K562 (cell line): Measurements from ENCODE around the gene HYI. TPM values are rescaled to one million over a fixed set of nuclear protein-coding genes. Genes with fewer than 3 reads are reported as not detected.

ENCODE experiments used
- ATAC-seq: fragments of 200-7000 bp; cut with Tn5 transposase; 3 replicates; pipeline ENCODE4 v1.9.1; 2020; ENCODE audit warnings: moderate library complexity
- BruUV-seq: library from RNA; stranded (reverse); fragments of 400-500 nt; replicated peaks from 2 replicates; lab custom pipeline; 2021; lab: Mats Ljungman, UMichigan
- CTCF ChIA-PET: fragments of 300-600 bp; formaldehyde crosslinking; extraction: SDS; loops from one replicate; lab custom pipeline; 2021; ENCODE audit warnings: low intra/inter-chr PET ratio; lab: Yijun Ruan, JAX
- POLR2A ChIA-PET: fragments of 300-600, 350-650 bp; sonication (Branson Sonifier 250); formaldehyde crosslinking; extraction: SDS; loops from one replicate; lab custom pipeline; 2021; ENCODE audit warnings: antibody characterized with exemption, inconsistent platforms; lab: Yijun Ruan, JAX
- DNase-seq, 4 experiments: peaks; one replicate each; pipeline versions ENCODE4 v3.0.0 to v3.0.0-alpha.2; 2011 to 2018; ENCODE audit warnings: low spot score in 3 of 4, mixed read lengths in 3 of 4; ENCODE audit errors: extremely low read depth in 1 of 4
- FAIRE-seq: peaks from 2 replicates; lab custom pipeline; 2011; peaks lifted over from hg19 to GRCh38; lab: Jason Lieb, UNC
- H2AFZ ChIP-seq: 2 replicates; pipeline ENCODE4 v1.6.0; 2011; ENCODE audit warnings: low read depth, low read length, control low read depth, inconsistent platforms
- H3K27ac ChIP-seq: fragments of 200-600 bp; 3 replicates; pipeline ENCODE4 v1.8.0; 2011; ENCODE audit warnings: low read depth, mild to moderate bottlenecking, control low read depth, inconsistent platforms, low read length, moderate library complexity, mixed read lengths; ENCODE audit errors: extremely low read depth
- H3K27me3 ChIP-seq, 2 experiments: fragments of 300-600 bp in 1 of 2; 2 replicates in 1 of 2; 3 replicates in 1 of 2; pipeline versions ENCODE4 v1.6.0 to v1.8.0; 2011; ENCODE audit warnings: inconsistent platforms in 2 of 2, low read length in 2 of 2, mild to moderate bottlenecking in 1 of 2, mixed read lengths in 1 of 2, moderate library complexity in 1 of 2; ENCODE audit not compliant: control insufficient read depth in 2 of 2, insufficient read depth in 2 of 2
- H3K36me3 ChIP-seq: fragments of 300-600 bp; 3 replicates; pipeline ENCODE4 v1.8.0; 2011; ENCODE audit warnings: mild to moderate bottlenecking, low read length, inconsistent platforms; ENCODE audit not compliant: control insufficient read depth, insufficient read depth
- H3K4me1 ChIP-seq, 2 experiments: fragments of 200-600 bp in 1 of 2; replicated peaks in 1 of 2; 2 replicates in 1 of 2; 3 replicates in 1 of 2; pipeline versions ENCODE4 v1.5.1 to v1.8.0; 2011; ENCODE audit warnings: inconsistent platforms in 2 of 2, low read length in 2 of 2, mild to moderate bottlenecking in 1 of 2, mixed read lengths in 1 of 2, moderate library complexity in 1 of 2; ENCODE audit not compliant: control insufficient read depth in 2 of 2, insufficient read depth in 2 of 2
- H3K4me2 ChIP-seq: 2 replicates; pipeline ENCODE4 v1.6.1; 2011; ENCODE audit warnings: low read length, control low read depth, inconsistent platforms, mixed read lengths; ENCODE audit not compliant: insufficient read depth
- H3K4me3 ChIP-seq: fragments of 200-600 bp; sonication (generic), shearing (Covaris generic); 2 replicates; pipeline ENCODE4 v1.5.1; 2016; ENCODE audit warnings: control low read depth, inconsistent platforms
- H3K79me2 ChIP-seq: fragments of 200-600 bp; 3 replicates; pipeline ENCODE4 v1.8.0; 2011; ENCODE audit warnings: low read length, inconsistent platforms; ENCODE audit not compliant: control insufficient read depth, insufficient read depth
- H3K9ac ChIP-seq, 2 experiments: 2 replicates each; pipeline versions ENCODE4 v1.6.0 to v1.6.1; 2011; ENCODE audit warnings: low read depth in 2 of 2, low read length in 2 of 2, control low read depth in 1 of 2, inconsistent platforms in 1 of 2, mild to moderate bottlenecking in 1 of 2, mixed read lengths in 1 of 2; ENCODE audit not compliant: insufficient read depth in 1 of 2
- H3K9me1 ChIP-seq: one replicate; pipeline ENCODE4 v1.6.0; 2011; ENCODE audit warnings: inconsistent platforms, mild to moderate bottlenecking, low read length, moderate library complexity; ENCODE audit not compliant: control insufficient read depth, insufficient read depth
- H3K9me3 ChIP-seq: replicated peaks from 2 replicates; pipeline ENCODE4 v1.5.1; 2011; ENCODE audit warnings: low read depth, low read length, inconsistent platforms; ENCODE audit not compliant: control insufficient read depth, insufficient read depth
- H4K20me1 ChIP-seq: replicated peaks from 2 replicates; pipeline ENCODE4 v1.6.1; 2011; ENCODE audit warnings: low read length, inconsistent platforms, mixed read lengths; ENCODE audit not compliant: control insufficient read depth, insufficient read depth
- AFF4 ChIP-seq: sonication (generic); formaldehyde crosslinking; IDR thresholded peaks from 2 replicates; pipeline ENCODE4 v1.8.0; 2023; ENCODE audit warnings: mild to moderate bottlenecking, missing genetic modification reagents
- CC2D1A ChIP-seq: fragments of 450-650 bp; IDR thresholded peaks from 2 replicates; pipeline ENCODE4 v1.6.1; 2017; ENCODE audit warnings: mild to moderate bottlenecking
- E2F1 ChIP-seq: sonication (generic); formaldehyde crosslinking; IDR thresholded peaks from 2 replicates; pipeline ENCODE4 v1.8.1; 2023; ENCODE audit warnings: mild to moderate bottlenecking, missing genetic modification reagents, moderate library complexity
- ELK1 ChIP-seq: sonication (generic); formaldehyde crosslinking; IDR thresholded peaks from 2 replicates; pipeline ENCODE4 v1.8.1; 2022; ENCODE audit warnings: missing genetic modification reagents
- HDGF ChIP-seq: fragments of 450-650 bp; IDR thresholded peaks from 2 replicates; pipeline ENCODE4 v1.6.1; 2016
- MCM7 ChIP-seq, 2 experiments: fragments of 450-650 bp; IDR thresholded peaks; 2 replicates each; pipeline ENCODE4 v1.6.1; 2016 to 2018
- MEIS2 ChIP-seq: fragments of 450-650 bp; IDR thresholded peaks from 2 replicates; pipeline ENCODE4 v1.6.1; 2014; ENCODE audit warnings: mild to moderate bottlenecking; ENCODE audit not compliant: partially characterized antibody
- POLR3G ChIP-seq: IDR thresholded peaks from 2 replicates; pipeline ENCODE4 v1.6.1; 2011; ENCODE audit not compliant: insufficient read length, insufficient replicate concordance; ENCODE audit errors: extremely low read depth
- ZBTB8A ChIP-seq: fragments of 450-650 bp; IDR thresholded peaks from 2 replicates; pipeline ENCODE4 v1.6.1; 2018; ENCODE audit warnings: mild to moderate bottlenecking, moderate library complexity; ENCODE audit not compliant: partially characterized antibody
- ZNF277 ChIP-seq: fragments of 250-450 bp; sonication (Bioruptor Pico); IDR thresholded peaks from 2 replicates; pipeline ENCODE4 v1.8.0; 2022; ENCODE audit warnings: inconsistent platforms, mild to moderate bottlenecking, moderate library complexity, borderline replicate concordance
- ZNF282 ChIP-seq: sonication (generic); formaldehyde crosslinking; IDR thresholded peaks from 2 replicates; pipeline ENCODE4 v1.8.1; 2023; ENCODE audit warnings: missing genetic modification reagents
- ZNF3 ChIP-seq: fragments of 250-450 bp; sonication (Bioruptor Pico); IDR thresholded peaks from 2 replicates; pipeline ENCODE4 v1.5.0; 2021; ENCODE audit warnings: mild to moderate bottlenecking, moderate library complexity
- ZNF316 ChIP-seq: fragments of 450-650 bp; IDR thresholded peaks from 2 replicates; pipeline ENCODE4 v1.6.1; 2016
- ZNF444 ChIP-seq: fragments of 250-450 bp; sonication (Bioruptor Pico); IDR thresholded peaks from 2 replicates; pipeline ENCODE4 v1.4.0; 2020; ENCODE audit warnings: mild to moderate bottlenecking, moderate library complexity
- ZNF551 ChIP-seq: fragments of 250-450 bp; sonication (Bioruptor Pico); IDR thresholded peaks from 2 replicates; pipeline ENCODE4 v1.5.0; 2021; ENCODE audit warnings: mild to moderate bottlenecking, moderate library complexity
- ZNF717 ChIP-seq: fragments of 250-450 bp; sonication (Bioruptor Pico); IDR thresholded peaks from 2 replicates; pipeline ENCODE4 v1.5.0; 2021
- WGBS: fragments of 100-300 bp; shearing (Covaris generic); methylation state at CpG from one replicate; pipeline ENCODE4 v1.1.6; 2016; ENCODE audit warnings: low coverage, mixed read lengths; ENCODE audit not compliant: insufficient coverage; ENCODE audit errors: missing lambda C conversion rate; 5-methylcytosine and 5-hydroxymethylcytosine counted together
- in situ Hi-C: fragments of 300-500 bp; cut with MboI; formaldehyde crosslinking; loops from 4 replicates; pipeline ENCODE4 v1.15.0; 2018; ENCODE audit warnings: inconsistent platforms, mixed read lengths
- intact Hi-C: fragments of 100-400 bp; cut with micrococcal nuclease; formaldehyde crosslinking; loops from 2 replicates; pipeline ENCODE4 v1.14.2; 2022
- polyA plus RNA-seq, 8 experiments: library from polyadenylated mRNA; depleted of rRNA in 4 of 8; stranded (reverse) in 5 of 8; unstranded in 3 of 8; fragments of >200 nt; fragmentation: Nextera tagmentation in 2 of 8; fragmentation: Illumina TruSeq in 1 of 8; extraction: Ambion mirVana in 2 of 8; extraction: Trizol in 1 of 8; gene quantifications; 2 replicates each; pipeline versions ENCODE4 v1.2.1 to v1.2.3, GENCODE V29; 2011 to 2014; ENCODE audit warnings: inconsistent platforms in 1 of 8, missing spikeins in 1 of 8
- total RNA-seq, 7 experiments: library from RNA; depleted of rRNA in 6 of 7; stranded (reverse); fragments of >200 nt in 6 of 7; fragmentation: Illumina TruSeq in 2 of 7; extraction: Trizol in 2 of 7; gene quantifications; 2 replicates each; pipeline versions ENCODE4 v1.2.1 to v1.2.3, GENCODE V29; 2011 to 2021; ENCODE audit warnings: low replicate concordance in 1 of 7

The HYI gene
- total and polyA plus RNA-seq, 9 of the 15 experiments (the other 6 are each of a cell fraction or from before 2014, with no cell fraction given): 0.04 to 4.1 (median 1.4) TPM; not detected in 1

- BruUV-seq: no TSS peak
- H4K20me1 ChIP-seq: peaks cover 4% of the 10 kb centered on the region; the same call in 1 of the 2 replicates
- no peak overlapping the region for H3K27ac ChIP-seq
- peak overlapping the region in 1 of 2 experiments; percentile 0; a peak in 1 of 4 replicates for H3K9ac ChIP-seq
- intact Hi-C loops (no loop called here), in situ Hi-C loops (no loop called here)
- 80% methylated on average over 10 of the region's 10 CpGs for WGBS
- peaks cover 60% of the 10 kb centered on the region; the same call in 2 of the 3 replicates for H3K36me3 ChIP-seq
- H3K9me3 ChIP-seq: no peaks in the 10 kb centered on the region
- H3K4me1 ChIP-seq: peaks cover 8% of the 10 kb centered on the region in 2 experiments; a peak in 3 of 5 replicates
- ChIA-PET CTCF (no interaction called here), POLR2A (interaction anchor here (0.7 kb wide), 1 partner anchor 49 kb away, joined by 3 read pairs; no protein-coding TSS in a partner anchor)
- no peaks in the 10 kb centered on the region for H3K79me2 ChIP-seq
- FAIRE-seq: no peak
- ATAC-seq: no peak
- H3K4me3 ChIP-seq: no peak overlapping the region
- H2AFZ ChIP-seq: no peak overlapping the region
- H3K27me3 ChIP-seq: no peaks in the 10 kb centered on the region
- no peak overlapping the region for H3K4me2 ChIP-seq
- H3K9me1 ChIP-seq: peaks cover 4% of the 10 kb centered on the region
- no peak for DNase-seq
- TF ChIP-seq ZNF3 (CRISPR knock-in tag) (no peak), ZNF717 (CRISPR knock-in tag) (no peak), ZNF316 (no peak), E2F1 (CRISPR knock-in tag) (no peak), CC2D1A (no peak), ZNF444 (CRISPR knock-in tag) (no peak), ELK1 (CRISPR knock-in tag) (no peak), MEIS2 (no peak), ZBTB8A (no peak), HDGF (no peak), MCM7 (IDR thresholded peaks at IDR 0.05) (no peak), ZNF282 (CRISPR knock-in tag) (no peak), AFF4 (CRISPR knock-in tag) (no peak), ZNF551 (CRISPR knock-in tag) (no peak), ZNF277 (CRISPR knock-in tag) (no peak), POLR3G (no peak)
These were observed 7.9 kb downstream of the HYI start for GRCh38 chr1:43445606-43446387.
